Retinal pigment epithelial cell (primary cell): ENCODE results near the gene TNFRSF13B.
"Not testable (repeated sequence)": the region's sequence is repeated elsewhere in the genome, so short reads cannot be mapped to it uniquely, and the experiment has no call there.

Experiments
- DNase-seq: peaks from one replicate; pipeline ENCODE4 v3.0.0-alpha.2; 2010; ENCODE audit warnings: low read depth
- H3K4me3 ChIP-seq: 2 replicates; pipeline ENCODE4 v1.5.1; 2011; ENCODE audit warnings: mild to moderate bottlenecking, low read length, control low read depth, moderate library complexity
- CTCF ChIP-seq: conservative IDR thresholded peaks from 2 replicates; pipeline ENCODE4 v1.5.1; 2011; ENCODE audit warnings: low read depth, low read length, control low read depth, inconsistent platforms

TNFRSF13B gene

GRCh38 chr17:16900288-16900882 is 71.5 kb downstream of the TNFRSF13B start:
- TF ChIP-seq CTCF: no peak
- DNase-seq: no peak
- H3K4me3 ChIP-seq: no peak overlapping the region

GRCh38 chr17:16897211-16897896 is 74.6 kb downstream of the TNFRSF13B start:
- H3K4me3 ChIP-seq, DNase-seq: not testable (repeated sequence)

GRCh38 chr17:16896235-16896634 is 75.7 kb downstream of the TNFRSF13B start:
- not testable (repeated sequence) for H3K4me3 ChIP-seq, DNase-seq

DNA sequence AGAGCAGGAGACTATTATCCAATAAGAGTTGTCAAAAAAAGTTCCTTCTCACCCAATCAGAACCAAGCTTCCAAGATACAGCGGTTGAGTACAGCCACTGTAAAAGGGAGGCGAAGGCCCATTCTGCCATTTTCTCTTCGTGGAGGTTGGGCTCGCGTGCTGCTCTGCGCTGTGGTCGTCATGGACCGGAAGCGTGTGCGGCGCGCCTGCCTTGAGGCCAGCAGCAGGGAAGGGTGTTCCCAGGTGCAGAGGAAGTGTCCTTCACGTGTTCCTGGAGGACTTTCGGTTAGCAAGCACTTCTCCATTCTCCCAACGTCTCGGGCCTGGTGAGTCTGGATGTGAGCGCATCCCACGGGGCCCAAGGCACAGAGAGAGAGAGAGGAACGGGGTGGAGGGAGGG is 78.4 kb downstream of the TNFRSF13B start:
- DNase-seq, H3K4me3 ChIP-seq: not testable (repeated sequence)

DNA sequence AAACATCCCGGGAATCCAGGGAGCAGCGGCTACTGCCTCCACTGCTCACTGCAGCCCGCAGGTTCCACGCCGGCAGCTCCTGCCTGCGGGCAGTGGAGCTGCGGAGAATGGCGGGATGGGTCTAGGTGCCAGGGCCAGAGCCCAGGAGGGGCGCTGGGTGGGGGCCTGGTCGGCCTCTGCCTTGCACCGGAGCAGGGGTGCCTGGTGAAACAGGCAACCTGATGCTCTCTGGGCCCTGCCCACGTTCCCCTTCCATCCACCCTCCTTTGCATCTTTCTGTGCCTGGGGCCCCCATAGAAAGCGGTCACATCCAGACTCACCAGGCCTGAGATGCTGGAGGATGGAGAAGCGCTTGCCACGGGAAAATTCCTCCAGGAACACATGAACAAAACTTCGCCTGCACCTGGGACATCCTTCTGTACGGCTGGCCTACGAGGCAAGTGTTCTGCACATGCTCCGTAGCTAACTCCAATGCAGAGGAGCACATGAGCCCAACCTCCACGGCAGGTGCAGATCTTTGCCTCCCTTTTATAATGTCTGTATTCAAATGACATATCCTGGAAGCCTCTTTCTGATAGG is 79.0 kb downstream of the TNFRSF13B start:
- not testable (repeated sequence) for DNase-seq, H3K4me3 ChIP-seq

DNA sequence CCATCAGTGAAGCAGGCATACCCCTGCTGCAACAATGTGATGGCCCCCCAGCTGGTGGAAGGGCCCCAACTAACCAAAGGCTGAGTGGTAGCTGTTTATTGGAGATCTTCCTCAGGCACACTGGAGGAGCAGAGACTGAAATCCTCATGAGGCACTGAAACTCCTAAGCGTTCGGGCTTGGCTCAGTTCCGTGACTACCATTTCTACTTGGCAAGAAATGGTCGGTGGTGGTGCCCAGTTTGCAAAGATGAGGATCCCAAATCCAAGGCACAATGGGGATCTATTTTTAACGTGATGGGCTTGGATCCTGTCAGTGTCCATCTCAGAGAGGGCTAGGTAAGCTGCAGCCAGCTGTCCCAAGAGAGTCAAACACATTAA is 82.8 kb downstream of the TNFRSF13B start:
- no peak for DNase-seq
- no peak overlapping the region for H3K4me3 ChIP-seq
- no peak for TF ChIP-seq CTCF
